CD4-positive, alpha-beta T cell (primary cell): ENCODE results near the gene FBXL13. TPM values are rescaled to one million over a fixed set of nuclear protein-coding genes. Genes with fewer than 3 reads are reported as not detected.
"Not testable (repeated sequence)": the region's sequence is repeated elsewhere in the genome, so short reads cannot be mapped to it uniquely, and the experiment has no call there.

Experiments
- ATAC-seq: fragments of 200-7000 bp; cut with Tn5 transposase; one replicate; pipeline ENCODE4 v1.10.0; 2022; ENCODE audit warnings: mild to moderate bottlenecking; ENCODE audit not compliant: poor library complexity
- CTCF ChIA-PET: fragments of 350-600 bp; sonication (Branson Sonifier 250); formaldehyde crosslinking; loops from one replicate; lab custom pipeline; 2021; ENCODE audit warnings: antibody characterized with exemption, inconsistent platforms; lab: Charles Lee
- POLR2A ChIA-PET: fragments of 350-600 bp; sonication (Branson Sonifier 250); formaldehyde crosslinking; loops from one replicate; lab custom pipeline; 2021; ENCODE audit warnings: antibody characterized with exemption, inconsistent platforms; lab: Charles Lee
- DNase-seq, 14 experiments: peaks; one replicate each; pipeline ENCODE4 v3.0.0-alpha.2; 2013 to 2020; ENCODE audit warnings: mixed read lengths in 2 of 14
- H3K27ac ChIP-seq, 2 donors: one replicate each; pipeline versions ENCODE4 v1.5.1 to v1.7.0; 2013; ENCODE audit warnings: low read length in 2 of 2, low read depth in 1 of 2, mild to moderate bottlenecking in 1 of 2
- H3K27me3 ChIP-seq, 2 experiments: 1 replicate in 1 of 2; 2 replicates in 1 of 2; pipeline versions ENCODE4 v1.6.1 to v1.7.0; 2013; ENCODE audit warnings: low read length in 2 of 2, control low read depth in 1 of 2, mild to moderate bottlenecking in 1 of 2, moderate library complexity in 1 of 2; ENCODE audit not compliant: insufficient read depth in 2 of 2, control insufficient read depth in 1 of 2
- H3K36me3 ChIP-seq: one replicate; pipeline ENCODE4 v1.6.1; 2013; ENCODE audit warnings: low read length, control low read depth; ENCODE audit not compliant: insufficient read depth
- H3K4me1 ChIP-seq: one replicate; pipeline ENCODE4 v1.6.1; 2013; ENCODE audit warnings: low read length, control low read depth; ENCODE audit not compliant: insufficient read depth
- H3K4me3 ChIP-seq: one replicate; pipeline ENCODE4 v1.5.1; 2013; ENCODE audit warnings: mild to moderate bottlenecking, low read length, moderate library complexity
- H3K9me3 ChIP-seq, 2 experiments: 1 replicate in 1 of 2; 2 replicates in 1 of 2; pipeline versions ENCODE4 v1.6.1 to v1.7.0; 2013; ENCODE audit warnings: low read length in 2 of 2, mild to moderate bottlenecking in 2 of 2, control low read depth in 1 of 2, moderate library complexity in 1 of 2; ENCODE audit not compliant: control insufficient read depth in 1 of 2, insufficient read depth in 1 of 2
- H3K27ac Mint-ChIP-seq: one replicate; pipeline ENCODE4 v1.8.0; 2020; ENCODE audit warnings: mixed read lengths
- H3K27me3 Mint-ChIP-seq: one replicate; pipeline ENCODE4 v1.8.0; 2021; ENCODE audit warnings: mixed read lengths
- H3K36me3 Mint-ChIP-seq: one replicate; pipeline ENCODE4 v1.8.0; 2021; ENCODE audit warnings: low read depth, mixed read lengths
- H3K4me1 Mint-ChIP-seq: one replicate; pipeline ENCODE4 v1.8.0; 2021; ENCODE audit warnings: low read depth, mixed read lengths
- H3K4me3 Mint-ChIP-seq: one replicate; pipeline ENCODE4 v1.8.0; 2020; ENCODE audit warnings: mild to moderate bottlenecking, mixed read lengths
- H3K9me3 Mint-ChIP-seq: one replicate; pipeline ENCODE4 v1.8.0; 2020; ENCODE audit warnings: mixed read lengths
- CTCF ChIP-seq: fragments of 200-600 bp; IDR thresholded peaks from one replicate; pipeline ENCODE4 v1.8.0; 2022; ENCODE audit warnings: antibody characterized with exemption, mild to moderate bottlenecking
- intact Hi-C, 2 experiments: fragments of 100-400 bp; cut with DNase I in 1 of 2; cut with micrococcal nuclease in 1 of 2; formaldehyde crosslinking; loops; one replicate each; pipeline versions ENCODE4 v1.15.1 to v1.9.0; 2023 to 2025; cut with DNase I, micrococcal nuclease
- total RNA-seq, 174 experiments: library from RNA in 2 of 174; stranded (reverse) in 2 of 174; gene quantifications; one replicate each; pipeline ENCODE4 v1.2.3 and lab custom pipeline; 2021 to 2026

The FBXL13 gene
- total RNA-seq, 2 experiments from 2014 or later: 0.89 to 1.4 TPM

GRCh38 chr7:102912742-102913141, 161.9 kb downstream of the FBXL13 start, which contains the start of gene LRRC17:
LRRC17 (plus strand) TSS chr7:102913000; CDS start chr7:102933914, 20,914 bp downstream.
- Mint-ChIP-seq H3K9me3 (no peaks in the 10 kb centered on the region), H3K4me3 (no peak within 1 kb of the TSS), H3K36me3 (peaks cover 7% of the 10 kb centered on the region), H3K4me1 (peaks cover 5% of the 10 kb centered on the region), H3K27ac (no peak within 1 kb of the TSS), H3K27me3 (no peaks in the 10 kb centered on the region)
- Histone ChIP-seq H3K27ac (no peak within 1 kb of the TSS), H3K4me3 (no peak within 1 kb of the TSS), H3K36me3 (no peaks in the 10 kb centered on the region), H3K9me3 (peaks cover 8% of the 10 kb centered on the region in 2 experiments), H3K4me1 (no peaks in the 10 kb centered on the region), H3K27me3 (no peaks in the 10 kb centered on the region)
- DNase-seq (no peak), ATAC-seq (no peak)
- ChIA-PET CTCF (no interaction called here), POLR2A (no interaction called here)
- intact Hi-C loops: no loop called here
- no peak for TF ChIP-seq CTCF

GRCh38 chr7:102908676-102909075, 165.9 kb downstream of the FBXL13 start:
- no peaks in the 10 kb centered on the region for H3K27me3 Mint-ChIP-seq
- POLR2A ChIA-PET: no interaction called here
- no peak for DNase-seq
- H3K27ac Mint-ChIP-seq: no peak overlapping the region
- no peaks in the 10 kb centered on the region for H3K4me1 ChIP-seq
- peaks cover 8% of the 10 kb centered on the region in 2 experiments for H3K9me3 ChIP-seq
- no peak overlapping the region for H3K4me3 Mint-ChIP-seq
- TF ChIP-seq CTCF: no peak
- H3K4me1 Mint-ChIP-seq: peaks cover 5% of the 10 kb centered on the region
- H3K4me3 ChIP-seq: no peak overlapping the region
- intact Hi-C loops: no loop called here
- H3K36me3 ChIP-seq: no peaks in the 10 kb centered on the region
- no peak overlapping the region for H3K27ac ChIP-seq
- no peaks in the 10 kb centered on the region for H3K27me3 ChIP-seq
- ATAC-seq: no peak
- CTCF ChIA-PET: no interaction called here
- peaks cover 12% of the 10 kb centered on the region for H3K36me3 Mint-ChIP-seq
- peaks cover 5% of the 10 kb centered on the region for H3K9me3 Mint-ChIP-seq

- H3K4me1 ChIP-seq, CTCF ChIA-PET, H3K27ac Mint-ChIP-seq, DNase-seq, H3K9me3 Mint-ChIP-seq, intact Hi-C loops, H3K27me3 ChIP-seq, H3K4me3 Mint-ChIP-seq, H3K36me3 Mint-ChIP-seq, H3K27me3 Mint-ChIP-seq, H3K36me3 ChIP-seq, ATAC-seq, POLR2A ChIA-PET, H3K4me1 Mint-ChIP-seq, H3K9me3 ChIP-seq, H3K4me3 ChIP-seq, H3K27ac ChIP-seq: not testable (repeated sequence)
Observed at GRCh38 chr7:102903576-102903975, 171.0 kb downstream of the FBXL13 start.

GRCh38 chr7:102902052-102902451, 172.5 kb downstream of the FBXL13 start:
- POLR2A ChIA-PET, H3K4me1 Mint-ChIP-seq, H3K27ac Mint-ChIP-seq, intact Hi-C loops, H3K36me3 ChIP-seq, H3K27me3 ChIP-seq, H3K9me3 ChIP-seq, CTCF ChIA-PET, H3K27me3 Mint-ChIP-seq, H3K36me3 Mint-ChIP-seq, H3K27ac ChIP-seq, DNase-seq, H3K4me3 ChIP-seq, H3K4me1 ChIP-seq, H3K4me3 Mint-ChIP-seq, H3K9me3 Mint-ChIP-seq, ATAC-seq: not testable (repeated sequence)
